Measurements from ENCODE around the gene PAOX.

DNA sequence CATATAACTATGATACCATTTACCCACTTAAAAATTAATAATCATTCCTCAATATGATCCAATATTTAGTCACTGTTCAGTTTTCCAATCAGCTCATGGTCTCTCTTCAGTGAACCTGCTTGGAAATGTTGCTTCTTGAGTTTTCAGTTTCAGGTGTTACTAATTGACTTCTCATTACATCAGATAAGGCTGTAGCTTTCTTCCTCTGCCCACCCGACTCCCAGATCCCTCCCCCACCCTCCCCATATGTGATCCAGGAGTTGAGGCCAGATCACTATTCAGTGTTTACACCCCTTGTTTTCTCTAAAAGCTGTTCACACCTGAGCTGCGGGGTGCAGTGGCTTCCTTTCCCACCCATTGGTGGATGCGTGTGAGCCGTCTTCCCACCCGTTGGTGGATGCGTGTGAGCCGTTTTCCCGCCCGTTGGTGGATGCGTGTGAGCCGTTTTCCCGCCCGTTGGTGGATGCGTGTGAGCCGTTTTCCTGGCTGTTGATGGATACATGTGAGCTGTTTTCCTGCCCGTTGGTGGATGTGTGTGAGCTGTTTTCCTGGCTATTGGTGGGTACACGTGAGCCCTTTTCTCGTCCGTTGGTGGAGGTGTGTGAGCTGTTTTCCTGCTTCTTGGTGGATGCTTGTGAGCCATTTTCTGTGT is 11.7 kb downstream of the PAOX start:
- TF ChIP-seq TAF1 (IDR thresholded peaks at IDR 0.05; ENCODE audit: low read depth, low read length) (no peak), POLR2A (IDR thresholded peaks at IDR 0.05; ENCODE audit: low read depth, low read length) (no peak), SPI1 (IDR thresholded peaks at IDR 0.05; ENCODE audit: low read depth, low read length) (no peak), POLR2AphosphoS5 (IDR thresholded peaks at IDR 0.05; ENCODE audit: low read depth, low read length) (no peak), PAX5 (IDR thresholded peaks at IDR 0.05; ENCODE audit: insufficient read depth, low read length, severe bottlenecking) (no peak), POU2F2 (IDR thresholded peaks at IDR 0.05; ENCODE audit: low read depth, low read length) (no peak)
